Stimulated activated CD4-positive, alpha-beta T cell treated with anti-CD3 and anti-CD28 coated beads, Interleukin-15, amount 100 ng/mL, for 1 hour (primary cell): ENCODE results near the gene TUBB3.
"Not testable (repeated sequence)": the region's sequence is repeated elsewhere in the genome, so short reads cannot be mapped to it uniquely, and the experiment has no call there.

ENCODE experiments used
- DNase-seq, 2 donors: peaks; one replicate each; pipeline ENCODE4 v3.0.0-alpha.2; 2020; ENCODE audit warnings: low read depth in 1 of 2, low spot score in 1 of 2

Gene TUBB3

DNA sequence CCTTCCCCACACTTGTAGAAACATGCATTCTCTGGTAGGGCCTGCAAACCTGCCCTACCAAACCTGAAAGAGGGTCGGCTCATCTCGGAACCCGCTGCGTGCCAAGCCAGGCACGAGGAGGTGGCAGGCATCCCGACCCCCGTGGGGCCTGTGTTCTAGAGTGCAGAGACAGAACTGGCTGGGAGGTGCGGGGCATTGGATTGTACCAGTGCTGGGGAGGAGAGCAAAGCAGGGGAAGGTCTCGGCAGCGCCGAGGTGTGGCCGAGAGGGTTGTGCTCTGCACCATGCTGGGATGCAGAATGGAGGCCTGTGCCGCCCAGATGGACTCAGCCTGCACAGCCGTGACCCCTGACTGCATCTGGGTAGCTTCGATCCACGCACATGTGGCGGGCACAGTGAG, 22.3 kb upstream of the TUBB3 start:
- DNase-seq, result no peak

DNA sequence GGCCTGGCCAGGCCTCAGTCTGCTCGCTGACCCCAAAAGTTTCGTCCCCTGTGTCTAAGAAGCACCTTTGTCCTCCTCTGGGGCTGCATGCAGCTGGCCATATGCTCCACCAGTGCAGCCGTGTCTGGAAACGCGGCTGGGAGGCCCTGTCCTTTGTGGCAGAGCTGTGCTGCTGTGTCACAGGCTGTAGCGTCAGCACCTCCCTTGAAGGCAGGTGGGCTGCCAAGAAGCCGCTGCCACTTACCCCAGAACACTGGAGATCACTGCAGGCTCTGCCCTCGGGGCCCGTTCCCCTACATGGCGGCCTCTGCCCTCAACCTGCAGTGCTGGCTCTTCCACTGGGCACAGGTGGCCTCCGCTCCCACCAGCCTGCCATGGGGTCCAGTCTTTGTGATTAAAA, 20.2 kb upstream of the TUBB3 start:
- DNase-seq, result no peak

DNA sequence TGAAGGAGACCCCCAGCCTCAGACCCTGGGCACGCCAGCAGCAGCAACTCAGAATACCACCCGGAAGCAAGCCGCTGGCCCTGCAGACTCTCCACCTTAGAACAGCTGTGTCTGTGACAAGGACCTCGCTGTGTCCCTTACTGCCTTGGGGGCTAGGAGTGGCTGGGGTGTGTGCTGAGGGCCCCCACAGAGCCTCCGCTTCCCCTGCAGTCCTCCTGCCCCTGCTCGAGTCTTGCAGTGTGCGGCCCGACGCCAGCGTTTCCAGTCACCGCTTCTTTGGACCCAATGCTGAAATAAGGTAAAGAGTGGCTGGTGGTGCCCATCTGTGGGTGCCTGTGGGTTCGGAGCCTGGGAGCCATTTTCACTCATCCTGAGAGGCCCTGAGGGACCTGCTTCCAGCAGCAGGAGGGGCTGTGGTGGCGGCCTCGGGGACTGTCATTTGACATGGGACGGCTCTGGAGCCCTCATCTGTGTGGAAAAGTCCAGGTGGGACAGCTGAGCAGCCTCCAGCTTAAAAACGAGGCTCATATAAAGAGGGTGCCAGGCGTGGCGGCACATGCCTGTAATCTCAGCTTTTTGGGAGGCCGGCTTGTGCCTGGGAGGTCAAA, 19.1 kb upstream of the TUBB3 start:
- DNase-seq, result no peak

DNA sequence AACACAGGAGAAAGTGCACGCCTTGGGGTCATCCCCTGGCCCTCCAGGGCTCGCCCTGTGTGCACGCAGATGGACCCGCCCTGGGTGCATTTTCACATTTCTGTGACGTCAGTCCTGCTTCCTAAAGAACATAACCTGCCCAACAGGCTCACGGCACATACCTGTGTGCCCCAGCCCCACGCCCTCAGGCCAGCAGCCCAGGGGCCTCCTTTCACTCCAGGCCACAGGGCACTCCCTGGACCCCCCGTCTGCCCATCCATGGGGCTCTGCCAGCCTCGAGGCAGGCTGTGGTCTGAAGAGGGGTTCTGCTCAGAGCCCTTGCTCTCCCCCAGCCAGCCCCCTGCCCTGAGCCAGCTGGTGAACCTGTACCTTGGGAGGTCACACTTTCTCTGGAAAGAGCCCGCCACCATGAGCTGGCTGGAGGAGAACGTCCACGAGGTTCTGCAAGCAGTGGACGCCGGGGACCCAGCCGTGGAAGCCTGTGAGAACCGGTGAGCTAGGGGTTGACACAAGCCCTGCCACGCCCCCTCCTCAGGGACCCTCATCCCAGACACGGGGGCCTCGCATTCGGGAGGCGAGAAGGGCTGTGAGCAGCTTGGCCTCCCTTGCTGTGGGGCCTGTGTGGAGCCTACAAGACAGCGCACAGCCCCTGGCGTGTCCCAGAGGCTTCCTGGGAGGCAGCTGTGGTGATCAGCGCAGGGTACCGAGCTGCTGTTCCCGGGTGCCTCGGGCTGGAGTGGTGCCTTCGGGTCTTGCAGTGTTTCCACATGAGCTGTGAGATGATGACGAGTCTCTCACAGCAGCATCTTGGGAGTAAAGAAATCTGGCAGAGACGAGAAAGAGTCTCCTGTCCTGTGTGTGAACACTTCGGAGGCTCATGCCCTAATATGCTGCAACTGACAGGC, 18.3 kb upstream of the TUBB3 start:
- no peak for DNase-seq

DNA sequence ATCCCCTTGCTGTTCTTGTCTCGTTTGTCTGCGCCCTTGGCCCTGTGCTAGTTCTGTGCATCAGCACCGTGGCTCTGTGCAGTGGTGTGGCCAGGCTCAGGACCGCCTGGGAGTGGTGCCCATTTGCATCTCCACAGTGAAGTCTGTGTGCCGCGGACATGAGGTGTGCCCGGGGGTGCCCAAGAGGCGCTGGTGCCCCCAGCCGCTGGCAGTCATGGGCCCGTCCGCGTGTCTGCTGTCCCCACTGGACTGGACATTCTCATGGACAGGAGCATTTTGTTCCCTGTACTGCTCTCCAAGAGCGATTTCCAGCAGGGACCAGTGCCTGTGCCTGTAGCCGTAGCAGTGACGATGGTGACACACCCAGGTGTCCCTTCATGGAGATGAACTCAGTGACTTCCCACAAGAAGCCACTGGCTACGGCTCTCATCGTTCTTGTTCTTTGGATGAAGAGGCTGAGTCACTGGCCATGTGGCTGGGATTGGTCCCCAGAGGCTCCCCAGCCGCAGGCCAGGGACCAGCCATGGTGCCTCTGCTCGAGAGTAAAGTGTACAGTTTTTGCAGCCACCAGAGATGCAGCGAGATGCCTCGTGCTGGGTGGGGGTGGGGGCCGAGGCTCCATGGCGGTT, 17.5 kb upstream of the TUBB3 start:
- DNase-seq, result no peak

DNA sequence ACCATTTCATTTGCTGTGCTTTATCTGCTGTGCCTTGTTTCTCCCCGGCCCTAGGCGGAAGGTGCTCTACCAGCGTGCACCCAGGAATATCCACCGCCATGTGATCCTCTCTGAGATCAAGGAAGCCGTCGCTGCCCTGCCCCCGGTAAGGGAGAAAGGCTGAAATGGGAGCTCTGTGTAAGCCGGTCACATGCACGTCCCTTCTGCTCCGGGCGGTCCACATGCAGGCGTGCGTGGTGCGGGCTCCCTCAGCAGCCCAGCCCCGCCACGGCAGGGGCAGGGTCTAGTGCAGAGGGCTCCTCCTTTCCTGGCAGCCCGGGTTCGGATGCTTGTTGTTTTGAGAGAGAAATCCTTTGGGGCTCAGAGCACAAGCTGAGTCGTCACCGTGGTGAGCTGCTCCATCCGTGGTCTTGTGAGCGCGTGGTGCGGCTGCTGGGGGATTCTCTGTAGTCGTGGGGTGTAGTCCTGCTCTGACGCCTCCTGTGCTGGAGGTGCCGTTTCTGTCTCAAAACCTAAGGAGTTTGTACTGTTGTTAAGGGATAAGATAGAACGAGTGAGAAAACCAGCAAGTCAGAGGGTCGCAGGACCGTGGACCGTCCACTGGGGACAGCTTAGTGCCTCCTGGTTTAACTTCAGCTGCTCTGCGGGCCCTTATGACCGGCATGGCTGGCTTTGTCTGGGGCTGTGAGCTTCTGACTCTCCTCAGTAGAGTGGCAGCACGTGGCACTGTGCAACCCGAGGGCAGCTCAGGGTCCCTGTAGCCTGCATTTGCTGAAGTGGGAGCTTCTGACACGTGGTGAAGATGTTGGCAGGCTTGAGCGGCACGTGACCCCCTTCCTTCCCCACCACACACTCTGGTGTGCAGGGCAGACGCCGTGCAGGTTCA, 16.8 kb upstream of the TUBB3 start:
- no peak for DNase-seq

DNA sequence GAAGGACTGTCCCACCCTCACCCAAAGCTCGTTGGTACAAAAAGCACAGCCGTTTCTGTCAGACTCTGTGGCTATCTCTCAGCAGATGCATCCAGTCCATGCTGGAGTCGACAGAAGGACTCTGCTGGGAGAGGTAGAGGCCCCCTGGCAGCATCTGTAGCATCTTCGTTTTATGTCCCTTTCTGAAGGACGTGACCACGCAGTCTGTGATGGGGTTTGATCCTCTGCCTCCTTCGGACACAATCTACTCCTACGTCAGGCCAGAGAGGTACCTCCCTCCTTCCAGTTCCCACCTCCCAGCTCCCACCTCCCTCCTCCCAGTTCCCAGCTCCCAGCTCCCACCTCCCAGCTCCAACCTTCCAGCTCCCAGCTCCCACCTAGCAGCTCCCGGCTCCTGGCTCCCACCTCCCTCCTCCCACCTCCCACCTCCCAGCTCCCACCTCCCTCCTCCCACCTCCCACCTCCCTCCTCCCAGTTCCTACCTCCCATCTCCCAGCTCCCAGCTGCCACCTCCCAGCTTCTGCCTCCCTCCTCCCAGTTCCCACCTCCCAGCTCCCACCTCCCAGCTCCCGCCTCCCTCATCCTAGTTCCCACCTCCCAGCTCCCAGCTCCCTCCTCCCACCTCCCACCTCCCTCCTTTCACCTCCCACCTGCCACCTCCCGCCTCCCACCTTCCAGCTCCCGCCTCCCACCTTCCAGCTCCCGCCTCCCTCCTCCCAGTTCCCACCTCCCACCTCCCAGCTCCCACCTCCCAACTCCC, 15.9 kb upstream of the TUBB3 start:
- DNase-seq, result no peak

GRCh38 chr16:89908236-89908635, 14.9 kb upstream of the TUBB3 start:
- DNase-seq, result no peak

DNA sequence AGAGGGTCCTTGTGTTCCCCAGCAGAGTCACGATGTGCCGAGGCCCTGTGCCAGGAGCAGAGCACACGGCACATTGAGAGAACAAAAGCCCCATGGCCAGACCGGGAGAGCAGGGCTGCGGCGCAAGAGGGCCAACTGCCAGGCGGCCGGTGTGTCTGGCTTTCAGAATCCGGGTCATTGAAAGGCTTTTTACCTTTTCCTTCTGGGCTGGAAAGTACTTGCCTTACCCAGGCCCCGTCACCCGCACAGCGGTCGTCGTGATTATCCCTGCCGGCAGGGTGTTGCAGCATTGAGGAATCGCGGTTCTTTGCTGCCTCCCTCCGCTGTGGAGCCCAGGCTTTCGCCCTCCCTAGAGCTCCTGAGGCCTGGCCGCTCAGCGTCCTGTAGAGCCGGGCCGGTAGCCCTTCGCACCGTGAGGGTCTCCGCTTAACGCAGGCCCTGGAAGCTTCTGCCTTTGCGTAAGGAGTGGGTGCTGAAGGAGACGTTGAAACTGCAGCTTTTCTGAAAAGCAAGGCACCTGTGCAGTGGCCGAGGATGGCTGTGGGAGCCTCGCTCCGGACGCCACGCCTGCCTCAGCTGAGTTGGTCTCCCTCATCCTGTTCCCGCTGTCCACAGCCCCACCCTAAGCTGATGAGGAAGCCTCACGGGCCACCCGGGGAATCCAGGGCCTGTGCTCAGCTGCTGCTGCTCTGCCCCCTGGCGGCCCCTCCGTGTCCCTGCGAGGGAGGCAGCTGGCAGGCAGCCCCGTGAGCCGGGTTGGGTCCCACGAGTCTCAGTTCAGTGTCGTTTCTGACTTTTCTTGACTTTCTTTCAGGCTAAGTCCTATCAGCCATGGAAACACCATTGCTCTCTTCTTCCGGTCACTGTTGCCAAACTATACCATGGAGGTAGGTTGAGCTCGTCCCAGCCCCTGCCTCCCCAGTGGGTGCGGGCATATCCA, 13.1 kb upstream of the TUBB3 start:
- peak; percentile 53 to 59 for DNase-seq

GRCh38 chr16:89910717-89911354, 12.3 kb upstream of the TUBB3 start:
- no peak for DNase-seq

DNA sequence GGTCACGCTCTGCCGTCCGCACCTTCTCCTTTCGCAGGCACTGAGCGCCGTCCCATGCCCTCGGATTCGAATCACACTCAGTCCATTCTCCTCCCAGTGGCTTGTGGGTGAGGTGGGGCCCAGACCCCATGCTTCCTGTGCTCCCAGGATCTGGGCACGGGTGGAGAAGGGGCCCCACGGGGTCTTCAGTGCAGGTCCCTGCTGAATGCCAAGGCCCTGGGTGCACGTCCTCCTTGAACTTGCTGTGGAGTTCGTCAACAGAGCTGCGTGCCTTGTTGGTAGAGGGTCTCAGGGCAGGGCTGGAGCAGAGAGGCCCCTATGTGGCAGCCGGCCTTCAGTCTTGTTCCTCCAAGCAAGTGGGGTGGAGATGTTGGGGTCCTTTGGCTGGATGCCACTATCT, 11.8 kb upstream of the TUBB3 start:
- DNase-seq, result no peak

GRCh38 chr16:89912143-89912542, 11.0 kb upstream of the TUBB3 start:
- no peak for DNase-seq

DNA sequence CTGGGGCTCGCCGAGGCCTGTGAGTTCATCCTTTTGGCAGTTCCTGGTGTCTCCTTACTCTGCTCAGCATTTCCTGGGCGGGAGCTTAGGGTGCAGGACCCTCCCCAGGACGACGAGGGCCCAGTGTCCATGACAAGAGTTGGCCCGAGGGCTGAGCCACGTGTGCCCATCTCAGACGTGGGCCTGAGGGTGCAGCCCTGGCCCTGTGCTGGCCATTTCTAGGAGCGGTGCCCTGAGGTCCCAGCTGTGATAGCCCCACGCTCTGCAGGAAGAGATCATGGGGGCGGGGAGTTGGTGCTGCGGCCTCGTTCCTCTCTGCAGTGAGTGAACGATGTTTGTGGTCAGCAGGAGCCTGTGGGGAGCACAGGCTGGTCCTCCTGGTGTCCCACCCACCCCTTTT, 10.5 kb upstream of the TUBB3 start:
- no peak for DNase-seq

DNA sequence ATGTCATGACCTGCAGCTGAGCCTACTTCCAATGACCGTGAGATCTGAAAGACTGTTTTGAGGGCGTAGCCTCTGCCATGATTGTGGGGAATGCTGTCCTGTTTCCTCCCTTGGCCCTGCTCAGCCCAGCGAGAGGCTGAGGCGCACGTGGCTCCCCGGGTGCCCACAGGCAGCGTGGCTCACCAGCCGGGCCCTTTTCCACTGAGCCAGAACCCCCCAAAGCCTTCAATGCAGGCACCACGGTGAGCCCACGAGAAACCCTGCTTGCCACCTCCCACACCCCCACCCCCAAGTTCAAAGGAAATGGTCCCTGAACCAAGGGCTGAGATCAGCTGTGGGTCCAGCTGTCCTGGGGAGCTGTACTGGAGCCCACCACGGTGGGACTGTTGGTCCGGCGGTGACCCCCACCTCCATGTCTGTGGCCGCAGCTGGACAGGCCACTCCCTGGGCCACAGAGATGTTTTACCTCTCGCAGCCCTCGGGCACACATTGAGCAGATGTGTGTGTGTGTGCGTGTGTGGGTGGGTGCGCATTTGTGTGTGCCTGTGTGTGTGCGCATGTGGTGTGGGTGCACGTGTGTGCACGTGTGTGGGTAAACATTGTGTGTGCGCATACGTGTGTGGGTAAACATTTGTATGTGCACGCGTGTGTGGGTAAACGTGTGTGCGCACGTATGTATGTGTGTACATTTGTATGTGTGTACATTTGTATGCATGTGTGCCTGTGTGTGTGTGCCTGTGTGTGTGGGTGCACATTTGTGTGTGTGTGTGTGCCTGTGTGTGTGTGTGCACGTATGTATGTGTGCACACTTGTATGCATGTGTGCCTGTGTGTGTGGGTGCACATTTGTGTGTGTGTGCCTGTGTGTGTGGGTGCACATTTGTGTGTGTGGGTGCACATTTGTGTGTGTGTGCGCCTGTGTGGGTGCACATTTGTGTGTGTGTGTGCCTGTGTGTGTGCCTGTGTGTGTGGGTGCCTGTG, 9.4 kb upstream of the TUBB3 start:
- DNase-seq, result no peak

DNA sequence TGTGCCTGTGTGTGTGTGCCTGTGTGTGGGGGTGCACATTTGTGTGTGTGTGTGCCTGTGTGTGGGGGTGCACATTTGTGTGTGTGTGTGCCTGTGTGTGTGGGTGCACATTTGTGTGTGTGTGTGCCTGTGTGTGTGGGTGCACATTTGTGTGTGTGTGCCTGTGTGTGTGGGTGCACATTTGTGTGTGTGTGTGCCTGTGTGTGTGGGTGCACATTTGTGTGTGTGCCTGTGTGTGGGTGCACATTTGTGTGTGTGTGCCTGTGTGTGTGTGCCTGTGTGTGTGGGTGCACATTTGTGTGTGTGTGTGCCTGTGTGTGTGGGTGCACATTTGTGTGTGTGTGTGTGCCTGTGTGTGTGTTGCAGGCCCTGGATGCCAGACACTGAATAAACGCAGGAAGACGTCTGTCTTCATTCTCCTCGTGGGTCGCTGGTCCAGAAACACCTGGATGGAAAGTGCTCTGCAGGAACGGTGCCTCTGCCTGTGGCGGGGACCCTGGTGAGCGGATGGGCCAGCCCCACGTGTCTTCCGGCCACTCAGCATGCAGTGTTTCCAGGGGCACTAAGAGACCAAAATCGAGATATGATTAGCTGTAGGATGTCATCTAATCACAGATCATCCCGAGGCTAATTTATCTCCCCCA, 8.4 kb upstream of the TUBB3 start:
- DNase-seq, result not testable (repeated sequence)

DNA sequence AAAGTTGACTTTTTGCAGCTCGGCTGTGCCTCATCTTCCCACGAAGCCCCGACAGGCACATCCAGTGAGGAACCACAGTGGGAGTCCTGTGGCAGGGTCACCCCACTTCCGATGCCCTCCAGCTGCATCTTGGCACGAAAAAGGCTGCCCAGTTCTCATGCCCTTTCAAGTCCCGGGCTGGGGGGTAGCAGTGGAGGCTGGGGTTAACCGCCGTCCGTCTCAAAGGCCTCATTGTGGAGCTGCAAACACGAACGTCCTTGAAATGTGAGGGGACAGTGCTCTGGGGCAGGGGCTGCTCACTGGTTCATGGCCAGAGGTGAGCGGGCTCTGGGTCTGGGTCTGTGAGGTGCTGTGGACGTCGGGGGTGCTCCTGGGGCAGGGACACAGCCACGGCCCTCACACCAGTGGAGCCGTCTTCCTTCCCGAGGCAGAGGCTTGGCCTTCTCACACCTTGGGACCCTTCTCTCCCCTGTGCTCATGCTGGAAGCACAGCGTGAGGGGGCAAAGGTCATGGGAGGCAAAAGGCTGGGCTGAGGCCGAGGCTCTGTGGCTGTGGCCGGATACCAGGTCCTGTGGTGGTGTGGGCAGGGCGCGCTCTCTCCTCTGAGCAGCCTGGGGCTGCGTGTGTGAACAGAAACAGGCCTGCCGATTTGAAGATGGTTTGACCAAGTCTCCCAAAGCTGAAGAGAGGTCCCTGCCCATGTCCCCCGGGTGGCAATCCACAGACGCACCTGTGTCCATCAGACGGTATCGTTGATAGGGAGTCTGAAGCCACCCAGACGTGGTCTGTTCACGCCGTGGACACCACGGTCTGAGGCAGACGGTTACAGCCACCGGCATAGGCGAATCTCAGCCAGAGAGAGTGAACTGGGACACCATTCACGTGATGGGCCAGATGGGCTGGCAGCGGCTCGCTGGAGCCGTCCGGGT, 7.6 kb upstream of the TUBB3 start:
- no peak for DNase-seq
